ENCODE data around the gene SLC5A2.

- no peak for TF ChIP-seq CTCF (IDR thresholded peaks at IDR 0.05; ENCODE audit: poor library complexity)
- no peak for TF ChIP-seq EZH2phosphoT487 (IDR thresholded peaks at IDR 0.05; ENCODE audit: low read depth, severe bottlenecking, unreplicated experiment)
Observed at GRCh38 chr16:31537362-31538242, 54.7 kb downstream of the SLC5A2 start.
